Measurements from ENCODE around the gene FGD1.
A peak's percentile ranks its signal among the peaks of the same experiment; 100 is the strongest.
"Not testable (repeated sequence)": the region's sequence is repeated elsewhere in the genome, so short reads cannot be mapped to it uniquely, and the experiment has no call there.

FGD1 gene

GRCh38 chrX:54495814-54496516 lies at the start of gene FGD1:
Gene FGD1 (minus strand): TSS chrX:54496234. CDS start chrX:54495432, 802 bp downstream.
- Histone ChIP-seq H4K20me1 (peaks cover 0 to 4% (median 0%) of the 10 kb centered on the region in 11 experiments; a peak in 1 of 22 replicates), H3K4me1 (peaks cover 0 to 10% (median 0%) of the 10 kb centered on the region in 10 experiments; a peak in 7 of 20 replicates), H3K9me3 (replicated peaks in 1 of 11) (peaks cover 0 to 12% (median 0%) of the 10 kb centered on the region in 11 experiments; a peak in 7 of 22 replicates), H3K36me3 (no peaks in the 10 kb centered on the region), H3K27ac (peak within 1 kb of the TSS in 6 of 11 experiments; percentile 36 to 49 (median 42); a peak in 10 of 22 replicates), H3K4me3 (peak within 1 kb of the TSS; percentile 58 to 75 (median 68)), H3K9ac (peak within 1 kb of the TSS; percentile 56 to 82 (median 72)), H3K4me2 (peak within 1 kb of the TSS; percentile 78 to 92 (median 88)), H3K27me3 (peaks cover 27 to 88% (median 71%) of the 10 kb centered on the region in 11 experiments)
- TF ChIP-seq Cebpa-rat (IDR thresholded peaks at IDR 0.05), result no peak

- H3K4me1 ChIP-seq; H3K4me2 ChIP-seq; H3K9ac ChIP-seq; H3K27ac ChIP-seq; H3K9me3 ChIP-seq (replicated peaks in 1 of 11); H3K4me3 ChIP-seq: not testable (repeated sequence)
- H4K20me1 ChIP-seq, result peaks cover 0 to 40% (median 25%) of the 10 kb centered on the region in 11 experiments; a peak in 14 of 22 replicates
- peaks cover 80 to 95% (median 91%) of the 10 kb centered on the region in 11 experiments for H3K36me3 ChIP-seq
- peaks cover 38 to 91% (median 77%) of the 10 kb centered on the region in 11 experiments for H3K27me3 ChIP-seq
Measured at GRCh38 chrX:54542239-54542638, 46.2 kb upstream of the FGD1 start.

- no peak overlapping the region for H3K4me2 ChIP-seq
- TF ChIP-seq Cebpa-rat (IDR thresholded peaks at IDR 0.05), result no peak
- H3K27me3 ChIP-seq, result peaks cover 43 to 89% (median 76%) of the 10 kb centered on the region in 11 experiments
- H3K4me3 ChIP-seq, result no peak overlapping the region
- no peak overlapping the region for H3K9ac ChIP-seq
- H3K27ac ChIP-seq, result no peak overlapping the region
- peaks cover 0 to 54% (median 36%) of the 10 kb centered on the region in 11 experiments; a peak in 15 of 22 replicates for H4K20me1 ChIP-seq
- H3K4me1 ChIP-seq, result no peaks in the 10 kb centered on the region
- H3K36me3 ChIP-seq, result peaks cover 67 to 86% (median 79%) of the 10 kb centered on the region in 11 experiments
- peaks cover 0 to 4% (median 0%) of the 10 kb centered on the region in 11 experiments; a peak in 2 of 22 replicates for H3K9me3 ChIP-seq (replicated peaks in 1 of 11)
Measured at GRCh38 chrX:54540289-54540688, 44.3 kb upstream of the FGD1 start.

- H3K9ac ChIP-seq, result 0 out of 22 replicates have a peak overlapping the region, but pooled peaks of 1 of the 11 experiments have one; percentile 23
- peak overlapping the region in 3 of 11 experiments; percentile 5 to 17 (median 10); a peak in 4 of 22 replicates for H3K4me2 ChIP-seq
- H3K36me3 ChIP-seq, result peaks cover 23 to 66% (median 45%) of the 10 kb centered on the region in 11 experiments
- no peak overlapping the region for H3K27ac ChIP-seq
- H4K20me1 ChIP-seq, result peaks cover 0 to 51% (median 22%) of the 10 kb centered on the region in 11 experiments; a peak in 18 of 22 replicates
- peaks cover 35 to 90% (median 69%) of the 10 kb centered on the region in 11 experiments for H3K27me3 ChIP-seq
- peaks cover 16 to 23% (median 19%) of the 10 kb centered on the region in 10 experiments for H3K4me1 ChIP-seq
- no peak overlapping the region for H3K4me3 ChIP-seq
- H3K9me3 ChIP-seq (replicated peaks in 1 of 11), result peaks cover 4 to 14% (median 6%) of the 10 kb centered on the region in 11 experiments; a peak in 15 of 22 replicates
- TF ChIP-seq Cebpa-rat (IDR thresholded peaks at IDR 0.05), result no peak
Measured at GRCh38 chrX:54534271-54534670, 38.2 kb upstream of the FGD1 start.

- no peak for TF ChIP-seq Cebpa-rat (IDR thresholded peaks at IDR 0.05)
- H3K4me2 ChIP-seq, result peak overlapping the region; percentile 68 to 88 (median 80)
- peaks cover 16 to 23% (median 19%) of the 10 kb centered on the region in 10 experiments for H3K4me1 ChIP-seq
Measured at GRCh38 chrX:54530357-54530900, 34.4 kb upstream of the FGD1 start.

GRCh38 chrX:54529552-54530356 lies 33.7 kb upstream of the FGD1 start, which contains the start of gene GNL3L:
Gene GNL3L (plus strand): TSS chrX:54530219. CDS start chrX:54532567, 2,348 bp downstream.
- H3K36me3 ChIP-seq, result peaks cover 0 to 36% (median 20%) of the 10 kb centered on the region in 11 experiments; a peak in 14 of 22 replicates
- no peak for TF ChIP-seq Cebpa-rat (IDR thresholded peaks at IDR 0.05)
- peak within 1 kb of the TSS; percentile 83 to 96 (median 90) for H3K27ac ChIP-seq
- peak within 1 kb of the TSS; percentile 71 to 84 (median 78) for H3K4me3 ChIP-seq
- H3K4me1 ChIP-seq, result peaks cover 16 to 23% (median 19%) of the 10 kb centered on the region in 10 experiments
- H3K9me3 ChIP-seq (replicated peaks in 1 of 11), result peaks cover 5 to 21% (median 10%) of the 10 kb centered on the region in 11 experiments; a peak in 15 of 22 replicates
- peaks cover 24 to 78% (median 49%) of the 10 kb centered on the region in 11 experiments for H3K27me3 ChIP-seq
- peak within 1 kb of the TSS; percentile 68 to 88 (median 80) for H3K4me2 ChIP-seq
- peaks cover 0 to 10% (median 9%) of the 10 kb centered on the region in 11 experiments; a peak in 14 of 22 replicates for H4K20me1 ChIP-seq
- H3K9ac ChIP-seq, result peak within 1 kb of the TSS; percentile 85 to 97 (median 88)

More at GRCh38 chrX:54530357-54530900, 34.4 kb upstream of the FGD1 start:
- Histone ChIP-seq H3K36me3 (peaks cover 0 to 40% (median 20%) of the 10 kb centered on the region in 11 experiments; a peak in 14 of 22 replicates), H3K27me3 (peaks cover 26 to 77% (median 50%) of the 10 kb centered on the region in 11 experiments), H3K27ac (peak overlapping the region; percentile 47 to 96 (median 90); a peak in 21 of 22 replicates), H4K20me1 (peaks cover 0 to 16% (median 10%) of the 10 kb centered on the region in 11 experiments; a peak in 15 of 22 replicates), H3K4me3 (peak overlapping the region; percentile 71 to 84 (median 78)), H3K9me3 (replicated peaks in 1 of 11) (peaks cover 5 to 21% (median 10%) of the 10 kb centered on the region in 11 experiments; a peak in 15 of 22 replicates), H3K9ac (peak overlapping the region; percentile 85 to 97 (median 88))

- Histone ChIP-seq H3K27me3 (peaks cover 18 to 78% (median 47%) of the 10 kb centered on the region in 11 experiments), H3K27ac (peak overlapping the region; percentile 83 to 96 (median 90)), H3K9me3 (replicated peaks in 1 of 11) (peaks cover 5 to 21% (median 10%) of the 10 kb centered on the region in 11 experiments; a peak in 15 of 22 replicates), H3K4me3 (peak overlapping the region in 8 of 10 experiments; percentile 68 to 80 (median 74); a peak in 11 of 20 replicates), H3K9ac (peak overlapping the region in 6 of 11 experiments; percentile 85 to 94 (median 88); a peak in 8 of 22 replicates), H3K36me3 (peaks cover 0 to 30% (median 17%) of the 10 kb centered on the region in 11 experiments; a peak in 14 of 22 replicates), H3K4me1 (peaks cover 14 to 23% (median 19%) of the 10 kb centered on the region in 10 experiments), H4K20me1 (peaks cover 0 to 4% (median 3%) of the 10 kb centered on the region in 11 experiments; a peak in 9 of 22 replicates), H3K4me2 (peak overlapping the region in 9 of 11 experiments; percentile 3 to 47 (median 38); a peak in 9 of 22 replicates)
- no peak for TF ChIP-seq Cebpa-rat (IDR thresholded peaks at IDR 0.05)
Measured at GRCh38 chrX:54529151-54529550, 33.1 kb upstream of the FGD1 start.

- Histone ChIP-seq H3K4me2 (no peak overlapping the region), H3K27ac (no peak overlapping the region), H3K27me3 (peaks cover 4 to 48% (median 29%) of the 10 kb centered on the region in 11 experiments; a peak in 18 of 22 replicates), H3K9ac (no peak overlapping the region), H3K4me1 (no peaks in the 10 kb centered on the region), H3K36me3 (no peaks in the 10 kb centered on the region), H3K4me3 (no peak overlapping the region), H3K9me3 (replicated peaks in 1 of 11) (peaks cover 16 to 35% (median 26%) of the 10 kb centered on the region in 11 experiments), H4K20me1 (no peaks in the 10 kb centered on the region)
- no peak for TF ChIP-seq Cebpa-rat (IDR thresholded peaks at IDR 0.05)
Measured at GRCh38 chrX:54509400-54509799, 13.4 kb upstream of the FGD1 start.

Data from BLaER1 treated with 17β-estradiol and CSF1 and Interleukin-3, amounts not matched to agents 10 nM and 100 nM (cell line).